Neural progenitor cell (in vitro differentiated cells): Measurements from ENCODE around the gene RPAP2. TPM values are rescaled to one million over a fixed set of nuclear protein-coding genes. Genes with fewer than 3 reads are reported as not detected.

Experiments used
- DNase-seq: peaks from one replicate; pipeline ENCODE4 v3.0.0-alpha.2; 2016; ENCODE audit warnings: low spot score
- H2AFZ ChIP-seq: fragments of 200-600 bp; sonication (generic); replicated peaks from 2 replicates; pipeline ENCODE4 v1.6.1; 2016; ENCODE audit warnings: antibody characterized with exemption
- H3F3A ChIP-seq: fragments of 200-600 bp; sonication (generic); 2 replicates; pipeline ENCODE4 v1.6.1; 2016; ENCODE audit warnings: antibody characterized with exemption, low read depth
- H3K27ac ChIP-seq: fragments of 200-600 bp; sonication (generic); 2 replicates; pipeline ENCODE4 v1.5.1; 2016; ENCODE audit warnings: mild to moderate bottlenecking
- H3K27me3 ChIP-seq: fragments of 200-600 bp; sonication (generic); 2 replicates; pipeline ENCODE4 v1.6.1; 2016; ENCODE audit warnings: mild to moderate bottlenecking, moderate library complexity
- H3K36me3 ChIP-seq: fragments of 200-600 bp; sonication (generic); 2 replicates; pipeline ENCODE4 v1.5.1; 2016
- H3K4me1 ChIP-seq: fragments of 200-600 bp; sonication (generic); 2 replicates; pipeline ENCODE4 v1.6.1; 2016; ENCODE audit warnings: mixed run types
- H3K4me2 ChIP-seq: fragments of 200-600 bp; sonication (generic); 2 replicates; pipeline ENCODE4 v1.6.1; 2016
- H3K4me3 ChIP-seq: fragments of 200-600 bp; sonication (generic); 2 replicates; pipeline ENCODE4 v1.5.1; 2016
- H3K79me2 ChIP-seq: fragments of 200-600 bp; sonication (generic); 2 replicates; pipeline ENCODE4 v1.6.1; 2016; ENCODE audit warnings: low read depth
- H3K9ac ChIP-seq: fragments of 200-600 bp; sonication (generic); 2 replicates; pipeline ENCODE4 v1.6.1; 2016
- H3K9me3 ChIP-seq: fragments of 200-600 bp; sonication (generic); 2 replicates; pipeline ENCODE4 v1.5.1; 2016; ENCODE audit warnings: low read depth
- H4K20me1 ChIP-seq: fragments of 200-600 bp; sonication (generic); 2 replicates; pipeline ENCODE4 v1.6.1; 2016; ENCODE audit warnings: low read depth
- H3K27ac Mint-ChIP-seq: 3 replicates; pipeline ENCODE4 v1.8.0; 2021; ENCODE audit warnings: mixed read lengths
- H3K27me3 Mint-ChIP-seq: 2 replicates; pipeline ENCODE4 v1.8.0; 2022; ENCODE audit warnings: low read depth, mild to moderate bottlenecking, inconsistent platforms, moderate library complexity, mixed read lengths; ENCODE audit not compliant: insufficient read depth
- H3K36me3 Mint-ChIP-seq: 3 replicates; pipeline ENCODE4 v1.8.0; 2021; ENCODE audit warnings: mixed read lengths
- H3K4me1 Mint-ChIP-seq: 3 replicates; pipeline ENCODE4 v1.8.0; 2021; ENCODE audit warnings: mixed read lengths
- H3K4me3 Mint-ChIP-seq: 3 replicates; pipeline ENCODE4 v1.8.0; 2021; ENCODE audit warnings: mild to moderate bottlenecking, moderate library complexity, mixed read lengths
- H3K9me3 Mint-ChIP-seq: 3 replicates; pipeline ENCODE4 v1.8.0; 2020; ENCODE audit warnings: mixed read lengths
- CTCF ChIP-seq: fragments of 200-600 bp; sonication (generic); IDR thresholded peaks from 2 replicates; pipeline ENCODE4 v1.5.1; 2017; ENCODE audit warnings: antibody characterized with exemption, mild to moderate bottlenecking
- EZH2 ChIP-seq: fragments of 200-600 bp; sonication (generic); IDR thresholded peaks from 2 replicates; pipeline ENCODE4 v1.6.1; 2017; ENCODE audit warnings: antibody characterized with exemption, mild to moderate bottlenecking, moderate library complexity
- EZH2phosphoT487 ChIP-seq: fragments of 200-600 bp; sonication (generic); IDR thresholded peaks from 2 replicates; pipeline ENCODE4 v1.6.1; 2017; ENCODE audit warnings: antibody characterized with exemption
- total RNA-seq: library from RNA; depleted of rRNA; stranded (reverse); fragments of >200 nt; gene quantifications from 2 replicates; pipeline ENCODE4 v1.2.3, GENCODE V29; 2015; ENCODE audit warnings: low replicate concordance

RPAP2 gene
- total RNA-seq, 1 donor from 2014 or later = 36.3 TPM

DNA sequence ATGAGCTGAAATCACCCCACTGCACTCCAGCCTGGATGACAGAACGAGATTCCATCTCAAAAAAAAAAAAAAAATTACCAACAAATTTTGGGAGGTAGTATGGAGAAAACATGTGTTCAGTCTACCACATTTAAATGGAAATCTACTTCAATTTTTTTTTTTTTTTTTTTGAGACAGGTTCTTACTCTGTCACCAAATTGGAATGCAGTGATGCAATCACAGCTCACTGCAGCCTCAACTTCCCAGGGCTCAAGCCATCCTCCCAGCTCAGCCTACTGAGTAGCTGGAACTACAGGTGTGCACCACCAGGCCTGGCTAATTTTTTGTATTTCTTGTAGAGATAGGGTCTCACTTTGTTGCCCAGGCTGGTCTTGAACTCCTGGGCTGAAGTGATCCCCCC, 105.8 kb downstream of the RPAP2 start:
- Histone ChIP-seq H4K20me1 (no peaks in the 10 kb centered on the region), H3K9ac (no peak overlapping the region), H3K27me3 (no peaks in the 10 kb centered on the region), H3K4me1 (peaks cover 5% of the 10 kb centered on the region), H3K9me3 (no peaks in the 10 kb centered on the region), H3K36me3 (no peaks in the 10 kb centered on the region), H3F3A (peaks cover 6% of the 10 kb centered on the region), H3K27ac (no peak overlapping the region), H3K4me2 (no peak overlapping the region), H3K79me2 (no peaks in the 10 kb centered on the region), H3K4me3 (no peak overlapping the region), H2AFZ (no peak overlapping the region)
- Mint-ChIP-seq H3K4me1 (no peaks in the 10 kb centered on the region), H3K4me3 (no peak overlapping the region), H3K27me3 (peaks cover 4% of the 10 kb centered on the region), H3K27ac (no peak overlapping the region), H3K9me3 (peaks cover 17% of the 10 kb centered on the region), H3K36me3 (peaks cover 6% of the 10 kb centered on the region)
- TF ChIP-seq EZH2 (no peak), CTCF (no peak), EZH2phosphoT487 (no peak)
- DNase-seq = no peak

GRCh38 chr1:92408825-92409224, 110.0 kb downstream of the RPAP2 start:
- H3K9me3 ChIP-seq = no peaks in the 10 kb centered on the region
- H2AFZ ChIP-seq = no peak overlapping the region
- H3K4me3 Mint-ChIP-seq = no peak overlapping the region
- no peak for DNase-seq
- H3K4me2 ChIP-seq = no peak overlapping the region
- peaks cover 2% of the 10 kb centered on the region for H3K27me3 Mint-ChIP-seq
- no peaks in the 10 kb centered on the region for H3K27me3 ChIP-seq
- H3K4me1 Mint-ChIP-seq = no peaks in the 10 kb centered on the region
- no peak overlapping the region for H3K4me3 ChIP-seq
- H3K4me1 ChIP-seq = no peaks in the 10 kb centered on the region
- no peak overlapping the region for H3K27ac Mint-ChIP-seq
- H3K9ac ChIP-seq = no peak overlapping the region
- H3K36me3 Mint-ChIP-seq = peaks cover 4% of the 10 kb centered on the region
- no peaks in the 10 kb centered on the region for H3F3A ChIP-seq
- no peaks in the 10 kb centered on the region for H4K20me1 ChIP-seq
- TF ChIP-seq EZH2 (no peak), CTCF (no peak), EZH2phosphoT487 (no peak)
- H3K27ac ChIP-seq = no peak overlapping the region
- H3K9me3 Mint-ChIP-seq = peaks cover 8% of the 10 kb centered on the region
- no peaks in the 10 kb centered on the region for H3K36me3 ChIP-seq
- H3K79me2 ChIP-seq = no peaks in the 10 kb centered on the region

GRCh38 chr1:92409946-92410549, 111.2 kb downstream of the RPAP2 start:
- no peaks in the 10 kb centered on the region for H3K4me1 Mint-ChIP-seq

GRCh38 chr1:92410706-92411105, 111.8 kb downstream of the RPAP2 start:
- TF ChIP-seq CTCF = no peak
- TF ChIP-seq EZH2phosphoT487 = no peak
- no peak for TF ChIP-seq EZH2
- H3K27me3 ChIP-seq = no peaks in the 10 kb centered on the region
- H3K9ac ChIP-seq = no peak overlapping the region
- H3K4me3 Mint-ChIP-seq = no peak overlapping the region
- H3K4me2 ChIP-seq = no peak overlapping the region
- H3K36me3 ChIP-seq = no peaks in the 10 kb centered on the region
- H3K27me3 Mint-ChIP-seq = peaks cover 6% of the 10 kb centered on the region
- no peak for DNase-seq
- H3K4me1 Mint-ChIP-seq = no peaks in the 10 kb centered on the region
- H3K4me3 ChIP-seq = no peak overlapping the region
- H3K9me3 ChIP-seq = no peaks in the 10 kb centered on the region
- H3F3A ChIP-seq = no peaks in the 10 kb centered on the region
- H3K79me2 ChIP-seq = no peaks in the 10 kb centered on the region
- H3K27ac ChIP-seq = no peak overlapping the region
- no peak overlapping the region for H3K27ac Mint-ChIP-seq
- H4K20me1 ChIP-seq = no peaks in the 10 kb centered on the region
- no peaks in the 10 kb centered on the region for H3K36me3 Mint-ChIP-seq
- no peak overlapping the region for H2AFZ ChIP-seq
- peaks cover under 1% of the 10 kb centered on the region for H3K9me3 Mint-ChIP-seq
- H3K4me1 ChIP-seq = no peaks in the 10 kb centered on the region

More at GRCh38 chr1:92409946-92410549, 111.2 kb downstream of the RPAP2 start:
- Histone ChIP-seq H2AFZ (no peak overlapping the region), H3K79me2 (no peaks in the 10 kb centered on the region), H3F3A (no peaks in the 10 kb centered on the region), H3K36me3 (no peaks in the 10 kb centered on the region), H3K27ac (no peak overlapping the region), H3K4me3 (no peak overlapping the region), H3K9ac (no peak overlapping the region), H3K4me2 (no peak overlapping the region), H3K9me3 (no peaks in the 10 kb centered on the region), H4K20me1 (no peaks in the 10 kb centered on the region), H3K4me1 (no peaks in the 10 kb centered on the region), H3K27me3 (no peaks in the 10 kb centered on the region)
- Mint-ChIP-seq H3K27ac (no peak overlapping the region), H3K4me3 (no peak overlapping the region), H3K27me3 (peaks cover 6% of the 10 kb centered on the region), H3K36me3 (peaks cover 2% of the 10 kb centered on the region), H3K9me3 (peaks cover 4% of the 10 kb centered on the region)
- DNase-seq = no peak
- TF ChIP-seq EZH2 = no peak
- no peak for TF ChIP-seq EZH2phosphoT487
